ENCODE measurements around the gene RABGEF1.
"Not testable (repeated sequence)": the region's sequence is repeated elsewhere in the genome, so short reads cannot be mapped to it uniquely, and the experiment has no call there.

Gene RABGEF1

GRCh38 chr7:66757939-66758338, 17.4 kb downstream of the RABGEF1 start:
- H2AFZ ChIP-seq (ENCODE audit: low read depth, low read length), result no peak overlapping the region
- no peak overlapping the region for H3K9ac ChIP-seq (ENCODE audit: low read depth, low read length)
- peaks cover 11% of the 10 kb centered on the region; the same call in 1 of the 2 replicates for H4K20me1 ChIP-seq (ENCODE audit: insufficient read depth, low read length)
- DNase-seq (no peak), ATAC-seq (ENCODE audit: insufficient read depth, low read depth) (no peak)
- no peak overlapping the region for H3K27ac ChIP-seq (ENCODE audit: low read length)
- no peaks in the 10 kb centered on the region for H3K4me1 ChIP-seq (ENCODE audit: insufficient read depth, low read length)
- no peak overlapping the region for H3K4me3 ChIP-seq (ENCODE audit: low read depth in 1 of 2, low read length in 2 of 2)
- no peak for TF ChIP-seq EZH2 (IDR thresholded peaks at IDR 0.05; ENCODE audit: borderline replicate concordance, low read depth, low read length, severe bottlenecking)
- peaks cover 80% of the 10 kb centered on the region for H3K79me2 ChIP-seq (ENCODE audit: insufficient read depth, low read length)
- no peak overlapping the region for H3K4me2 ChIP-seq (ENCODE audit: insufficient read depth, low read length)
- H3K27me3 ChIP-seq (ENCODE audit: insufficient read depth, low read length, poor library complexity), result no peaks in the 10 kb centered on the region
- H3K36me3 ChIP-seq (ENCODE audit: insufficient read depth, low read length), result peaks cover 6% of the 10 kb centered on the region; the same call in 1 of the 2 replicates
- H3K9me3 ChIP-seq (ENCODE audit: insufficient read depth, low read length, severe bottlenecking), result no peaks in the 10 kb centered on the region

GRCh38 chr7:66758950-66759628, 18.6 kb downstream of the RABGEF1 start:
- DNase-seq (no peak), ATAC-seq (ENCODE audit: insufficient read depth, low read depth) (no peak)
- no peak overlapping the region for H3K9ac ChIP-seq (ENCODE audit: low read depth, low read length)
- H3K9me3 ChIP-seq (ENCODE audit: insufficient read depth, low read length, severe bottlenecking), result no peaks in the 10 kb centered on the region
- H3K4me1 ChIP-seq (ENCODE audit: insufficient read depth, low read length), result no peaks in the 10 kb centered on the region
- no peak overlapping the region for H3K27ac ChIP-seq (ENCODE audit: low read length)
- H2AFZ ChIP-seq (ENCODE audit: low read depth, low read length), result no peak overlapping the region
- H3K27me3 ChIP-seq (ENCODE audit: insufficient read depth, low read length, poor library complexity), result no peaks in the 10 kb centered on the region
- H3K36me3 ChIP-seq (ENCODE audit: insufficient read depth, low read length), result peaks cover 6% of the 10 kb centered on the region; the same call in 1 of the 2 replicates
- H3K4me3 ChIP-seq (ENCODE audit: low read depth in 1 of 2, low read length in 2 of 2), result no peak overlapping the region
- H4K20me1 ChIP-seq (ENCODE audit: insufficient read depth, low read length), result peaks cover 11% of the 10 kb centered on the region; the same call in 1 of the 2 replicates
- peaks cover 79% of the 10 kb centered on the region for H3K79me2 ChIP-seq (ENCODE audit: insufficient read depth, low read length)
- H3K4me2 ChIP-seq (ENCODE audit: insufficient read depth, low read length), result no peak overlapping the region
- no peak for TF ChIP-seq EZH2 (IDR thresholded peaks at IDR 0.05; ENCODE audit: borderline replicate concordance, low read depth, low read length, severe bottlenecking)
- TF ChIP-seq CTCF (IDR thresholded peaks at IDR 0.05; ENCODE audit: borderline replicate concordance, extremely low read depth, low read length, poor library complexity, severe bottlenecking), result no peak

- ATAC-seq (ENCODE audit: insufficient read depth, low read depth); H3K4me3 ChIP-seq (ENCODE audit: low read depth in 1 of 2, low read length in 2 of 2); H3K27ac ChIP-seq (ENCODE audit: low read length); H4K20me1 ChIP-seq (ENCODE audit: insufficient read depth, low read length); H3K9ac ChIP-seq (ENCODE audit: low read depth, low read length); H3K4me2 ChIP-seq (ENCODE audit: insufficient read depth, low read length); H3K4me1 ChIP-seq (ENCODE audit: insufficient read depth, low read length); H2AFZ ChIP-seq (ENCODE audit: low read depth, low read length); H3K36me3 ChIP-seq (ENCODE audit: insufficient read depth, low read length); H3K27me3 ChIP-seq (ENCODE audit: insufficient read depth, low read length, poor library complexity); H3K9me3 ChIP-seq (ENCODE audit: insufficient read depth, low read length, severe bottlenecking); DNase-seq: not testable (repeated sequence)
- peaks cover 75% of the 10 kb centered on the region for H3K79me2 ChIP-seq (ENCODE audit: insufficient read depth, low read length)
Measured at GRCh38 chr7:66763183-66763582, 22.6 kb downstream of the RABGEF1 start.

- DNase-seq; H2AFZ ChIP-seq (ENCODE audit: low read depth, low read length); H4K20me1 ChIP-seq (ENCODE audit: insufficient read depth, low read length); H3K4me3 ChIP-seq (ENCODE audit: low read depth in 1 of 2, low read length in 2 of 2); H3K27me3 ChIP-seq (ENCODE audit: insufficient read depth, low read length, poor library complexity); H3K4me2 ChIP-seq (ENCODE audit: insufficient read depth, low read length); H3K4me1 ChIP-seq (ENCODE audit: insufficient read depth, low read length); H3K9ac ChIP-seq (ENCODE audit: low read depth, low read length); ATAC-seq (ENCODE audit: insufficient read depth, low read depth); H3K36me3 ChIP-seq (ENCODE audit: insufficient read depth, low read length); H3K9me3 ChIP-seq (ENCODE audit: insufficient read depth, low read length, severe bottlenecking); H3K27ac ChIP-seq (ENCODE audit: low read length): not testable (repeated sequence)
- H3K79me2 ChIP-seq (ENCODE audit: insufficient read depth, low read length), result peaks cover 75% of the 10 kb centered on the region
Measured at GRCh38 chr7:66763633-66764355, 23.3 kb downstream of the RABGEF1 start.

GRCh38 chr7:66764905-66765304, 24.4 kb downstream of the RABGEF1 start:
- H3K27me3 ChIP-seq (ENCODE audit: insufficient read depth, low read length, poor library complexity); H3K36me3 ChIP-seq (ENCODE audit: insufficient read depth, low read length); ATAC-seq (ENCODE audit: insufficient read depth, low read depth); H3K4me1 ChIP-seq (ENCODE audit: insufficient read depth, low read length); H3K9me3 ChIP-seq (ENCODE audit: insufficient read depth, low read length, severe bottlenecking); DNase-seq; H3K9ac ChIP-seq (ENCODE audit: low read depth, low read length); H3K27ac ChIP-seq (ENCODE audit: low read length); H3K4me2 ChIP-seq (ENCODE audit: insufficient read depth, low read length); H3K4me3 ChIP-seq (ENCODE audit: low read depth in 1 of 2, low read length in 2 of 2); H2AFZ ChIP-seq (ENCODE audit: low read depth, low read length): not testable (repeated sequence)
- Histone ChIP-seq H3K79me2 (ENCODE audit: insufficient read depth, low read length) (peaks cover 76% of the 10 kb centered on the region), H4K20me1 (ENCODE audit: insufficient read depth, low read length) (peaks cover 13% of the 10 kb centered on the region)

GRCh38 chr7:66765322-66766025, 24.9 kb downstream of the RABGEF1 start:
- Histone ChIP-seq H3K79me2 (ENCODE audit: insufficient read depth, low read length) (peaks cover 76% of the 10 kb centered on the region), H4K20me1 (ENCODE audit: insufficient read depth, low read length) (peaks cover 15% of the 10 kb centered on the region)
- not testable (repeated sequence) for H3K27me3 ChIP-seq (ENCODE audit: insufficient read depth, low read length, poor library complexity); H2AFZ ChIP-seq (ENCODE audit: low read depth, low read length); H3K4me2 ChIP-seq (ENCODE audit: insufficient read depth, low read length); H3K9ac ChIP-seq (ENCODE audit: low read depth, low read length); DNase-seq; ATAC-seq (ENCODE audit: insufficient read depth, low read depth); H3K36me3 ChIP-seq (ENCODE audit: insufficient read depth, low read length); H3K9me3 ChIP-seq (ENCODE audit: insufficient read depth, low read length, severe bottlenecking); H3K27ac ChIP-seq (ENCODE audit: low read length); H3K4me3 ChIP-seq (ENCODE audit: low read depth in 1 of 2, low read length in 2 of 2); H3K4me1 ChIP-seq (ENCODE audit: insufficient read depth, low read length)
